Loucy (cell line): ENCODE data around the gene ISG20L2.

Experiments used
- H2AFZ ChIP-seq: fragments of 200-600 bp; sonication (generic); 2 replicates; pipeline ENCODE4 v1.6.0; 2016; ENCODE audit warnings: antibody characterized with exemption, mild to moderate bottlenecking, low read length, moderate library complexity
- H3F3A ChIP-seq: fragments of 200-600 bp; 2 replicates; pipeline ENCODE4 v1.6.0; 2016; ENCODE audit warnings: antibody characterized with exemption, low read depth, mild to moderate bottlenecking
- H3K27me3 ChIP-seq: fragments of 200-600 bp; sonication (generic); 2 replicates; pipeline ENCODE4 v1.6.1; 2014; ENCODE audit warnings: low read length, mild to moderate bottlenecking; ENCODE audit not compliant: insufficient read depth, poor library complexity, severe bottlenecking
- H3K36me3 ChIP-seq: fragments of 200-600 bp; sonication (generic); 2 replicates; pipeline ENCODE4 v1.6.1; 2016; ENCODE audit warnings: low read length; ENCODE audit not compliant: insufficient read depth
- H3K4me1 ChIP-seq: fragments of 200-600 bp; sonication (generic); 2 replicates; pipeline ENCODE4 v1.5.1; 2014; ENCODE audit warnings: low read length, mild to moderate bottlenecking; ENCODE audit not compliant: insufficient read depth, poor library complexity, severe bottlenecking
- H3K4me2 ChIP-seq: fragments of 200-600 bp; sonication (generic); 2 replicates; pipeline ENCODE4 v1.6.0; 2014; ENCODE audit warnings: antibody characterized with exemption, low read length, low read depth, mild to moderate bottlenecking; ENCODE audit not compliant: poor library complexity, severe bottlenecking
- H3K4me3 ChIP-seq: fragments of 200-600 bp; sonication (generic); 2 replicates; pipeline ENCODE4 v1.5.1; 2014; ENCODE audit warnings: low read length, mild to moderate bottlenecking, mixed read lengths; ENCODE audit not compliant: poor library complexity, severe bottlenecking
- H3K79me2 ChIP-seq: fragments of 200-600 bp; sonication (generic); 2 replicates; pipeline ENCODE4 v1.6.1; 2014; ENCODE audit warnings: low read length; ENCODE audit not compliant: insufficient read depth
- H3K9ac ChIP-seq: fragments of 200-600 bp; sonication (generic); 2 replicates; pipeline ENCODE4 v1.6.0; 2014; ENCODE audit warnings: mild to moderate bottlenecking, low read depth, low read length, moderate library complexity; ENCODE audit not compliant: poor library complexity, severe bottlenecking
- H3K9me2 ChIP-seq: fragments of 200-600 bp; sonication (generic); replicated peaks from 2 replicates; pipeline ENCODE4 v1.6.1; 2016; ENCODE audit warnings: low read depth, low read length, mixed read lengths
- H3K9me3 ChIP-seq: fragments of 200-600 bp; sonication (generic); 2 replicates; pipeline ENCODE4 v1.6.1; 2014; ENCODE audit warnings: mild to moderate bottlenecking, antibody characterized with exemption, low read length, low read depth; ENCODE audit not compliant: insufficient read depth
- H4K20me1 ChIP-seq: fragments of 200-600 bp; sonication (generic); 2 replicates; pipeline ENCODE4 v1.6.0; 2014; ENCODE audit warnings: antibody characterized with exemption, low read length, mild to moderate bottlenecking; ENCODE audit not compliant: insufficient read depth, poor library complexity, severe bottlenecking
- CTCF ChIP-seq: fragments of 200-600 bp; sonication (generic); conservative IDR thresholded peaks from 2 replicates; pipeline ENCODE4 v1.5.1; 2014; ENCODE audit warnings: mild to moderate bottlenecking, antibody characterized with exemption, low read length
- EZH2phosphoT487 ChIP-seq: fragments of 200-600 bp; IDR thresholded peaks from 2 replicates; pipeline ENCODE4 v1.6.1; 2018; ENCODE audit warnings: antibody characterized with exemption, mild to moderate bottlenecking, moderate library complexity, borderline replicate concordance

The ISG20L2 gene

GRCh38 chr1:156725683-156726280 is 2.8 kb downstream of the ISG20L2 start:
- Histone ChIP-seq H2AFZ (no peak overlapping the region), H3F3A (no peaks in the 10 kb centered on the region), H3K79me2 (peaks cover 71% of the 10 kb centered on the region), H3K27me3 (no peaks in the 10 kb centered on the region), H4K20me1 (peaks cover 47% of the 10 kb centered on the region), H3K36me3 (peaks cover 33% of the 10 kb centered on the region; the same call in 1 of the 2 replicates), H3K9ac (peak overlapping the region; percentile 94), H3K9me2 (no peaks in the 10 kb centered on the region), H3K4me2 (peak overlapping the region; percentile 100), H3K4me3 (peak overlapping the region; percentile 95), H3K4me1 (peaks cover 47% of the 10 kb centered on the region), H3K9me3 (no peaks in the 10 kb centered on the region)
- TF ChIP-seq EZH2phosphoT487, result no peak
- peak; percentile 92 for TF ChIP-seq CTCF

GRCh38 chr1:156721535-156721934 is 7.0 kb downstream of the ISG20L2 start:
- peaks cover 31% of the 10 kb centered on the region for H4K20me1 ChIP-seq
- peaks cover 24% of the 10 kb centered on the region for H3K4me1 ChIP-seq
- TF ChIP-seq EZH2phosphoT487, result no peak
- no peak for TF ChIP-seq CTCF
- no peak overlapping the region for H3K4me3 ChIP-seq
- H3K9ac ChIP-seq, result no peak overlapping the region
- no peak overlapping the region for H2AFZ ChIP-seq
- H3K27me3 ChIP-seq, result no peaks in the 10 kb centered on the region
- no peaks in the 10 kb centered on the region for H3K9me3 ChIP-seq
- peaks cover 43% of the 10 kb centered on the region for H3K79me2 ChIP-seq
- no peak overlapping the region for H3K4me2 ChIP-seq
- peaks cover 36% of the 10 kb centered on the region; the same call in 1 of the 2 replicates for H3K36me3 ChIP-seq
- no peaks in the 10 kb centered on the region for H3F3A ChIP-seq
- H3K9me2 ChIP-seq, result no peaks in the 10 kb centered on the region

- Histone ChIP-seq H3K4me2 (no peak overlapping the region), H4K20me1 (peaks cover 27% of the 10 kb centered on the region), H3K9me3 (no peaks in the 10 kb centered on the region), H3K4me3 (no peak overlapping the region), H3K79me2 (peaks cover 39% of the 10 kb centered on the region), H3K9ac (no peak overlapping the region), H3K36me3 (peaks cover 36% of the 10 kb centered on the region; the same call in 1 of the 2 replicates), H3F3A (no peaks in the 10 kb centered on the region), H2AFZ (no peak overlapping the region), H3K4me1 (peaks cover 21% of the 10 kb centered on the region), H3K27me3 (no peaks in the 10 kb centered on the region), H3K9me2 (no peaks in the 10 kb centered on the region)
- TF ChIP-seq CTCF (no peak), EZH2phosphoT487 (no peak)
Observed at GRCh38 chr1:156721131-156721530, 7.4 kb downstream of the ISG20L2 start.
